ENCODE results near the gene IGF2BP3. TPM values are rescaled to one million over a fixed set of nuclear protein-coding genes. Genes with fewer than 3 reads are reported as not detected.

Gene IGF2BP3
- total RNA-seq, 1 donor from 2014 or later, result 44.0 TPM

DNA sequence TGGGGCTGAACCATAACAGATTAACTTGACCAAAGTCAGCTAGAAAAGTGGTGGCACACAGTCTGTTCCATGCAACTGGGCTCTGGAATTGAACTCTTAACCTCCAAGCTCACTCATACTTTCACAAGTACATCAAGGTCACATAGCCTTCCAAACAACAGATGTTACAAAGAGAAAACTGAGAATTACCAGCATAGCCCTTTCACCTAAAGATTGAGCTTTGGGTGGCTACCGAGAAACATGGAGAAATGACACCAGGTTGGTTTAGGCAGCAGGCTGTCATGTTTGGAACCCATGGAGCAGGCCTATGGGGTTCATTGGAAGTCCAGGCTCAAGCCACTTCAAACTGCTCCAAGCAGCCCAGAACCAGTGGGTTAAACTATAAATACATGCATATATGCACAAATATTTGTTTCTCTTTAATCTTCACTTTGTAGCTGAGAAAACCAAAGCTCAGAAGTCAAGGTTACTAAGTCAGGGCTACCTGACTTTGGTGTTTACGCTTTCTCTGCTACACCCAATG, 112.1 kb downstream of the IGF2BP3 start:
- TF ChIP-seq, protein P1, sequence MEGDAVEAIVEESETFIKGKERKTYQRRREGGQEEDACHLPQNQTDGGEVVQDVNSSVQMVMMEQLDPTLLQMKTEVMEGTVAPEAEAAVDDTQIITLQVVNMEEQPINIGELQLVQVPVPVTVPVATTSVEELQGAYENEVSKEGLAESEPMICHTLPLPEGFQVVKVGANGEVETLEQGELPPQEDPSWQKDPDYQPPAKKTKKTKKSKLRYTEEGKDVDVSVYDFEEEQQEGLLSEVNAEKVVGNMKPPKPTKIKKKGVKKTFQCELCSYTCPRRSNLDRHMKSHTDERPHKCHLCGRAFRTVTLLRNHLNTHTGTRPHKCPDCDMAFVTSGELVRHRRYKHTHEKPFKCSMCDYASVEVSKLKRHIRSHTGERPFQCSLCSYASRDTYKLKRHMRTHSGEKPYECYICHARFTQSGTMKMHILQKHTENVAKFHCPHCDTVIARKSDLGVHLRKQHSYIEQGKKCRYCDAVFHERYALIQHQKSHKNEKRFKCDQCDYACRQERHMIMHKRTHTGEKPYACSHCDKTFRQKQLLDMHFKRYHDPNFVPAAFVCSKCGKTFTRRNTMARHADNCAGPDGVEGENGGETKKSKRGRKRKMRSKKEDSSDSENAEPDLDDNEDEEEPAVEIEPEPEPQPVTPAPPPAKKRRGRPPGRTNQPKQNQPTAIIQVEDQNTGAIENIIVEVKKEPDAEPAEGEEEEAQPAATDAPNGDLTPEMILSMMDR (IDR thresholded peaks at IDR 0.05; ENCODE audit: insufficient read depth, low read length, poor library complexity, severe bottlenecking), result no peak
- DNase-seq (ENCODE audit: low read depth), result no peak
- Histone ChIP-seq H3K36me3 (ENCODE audit: control insufficient read depth, insufficient read depth, low read length) (no peaks in the 10 kb centered on the region), H3K4me3 (ENCODE audit: low read depth, low read length) (no peak overlapping the region), H3K27me3 (ENCODE audit: control insufficient read depth, insufficient read depth, low read length) (no peaks in the 10 kb centered on the region)

DNA sequence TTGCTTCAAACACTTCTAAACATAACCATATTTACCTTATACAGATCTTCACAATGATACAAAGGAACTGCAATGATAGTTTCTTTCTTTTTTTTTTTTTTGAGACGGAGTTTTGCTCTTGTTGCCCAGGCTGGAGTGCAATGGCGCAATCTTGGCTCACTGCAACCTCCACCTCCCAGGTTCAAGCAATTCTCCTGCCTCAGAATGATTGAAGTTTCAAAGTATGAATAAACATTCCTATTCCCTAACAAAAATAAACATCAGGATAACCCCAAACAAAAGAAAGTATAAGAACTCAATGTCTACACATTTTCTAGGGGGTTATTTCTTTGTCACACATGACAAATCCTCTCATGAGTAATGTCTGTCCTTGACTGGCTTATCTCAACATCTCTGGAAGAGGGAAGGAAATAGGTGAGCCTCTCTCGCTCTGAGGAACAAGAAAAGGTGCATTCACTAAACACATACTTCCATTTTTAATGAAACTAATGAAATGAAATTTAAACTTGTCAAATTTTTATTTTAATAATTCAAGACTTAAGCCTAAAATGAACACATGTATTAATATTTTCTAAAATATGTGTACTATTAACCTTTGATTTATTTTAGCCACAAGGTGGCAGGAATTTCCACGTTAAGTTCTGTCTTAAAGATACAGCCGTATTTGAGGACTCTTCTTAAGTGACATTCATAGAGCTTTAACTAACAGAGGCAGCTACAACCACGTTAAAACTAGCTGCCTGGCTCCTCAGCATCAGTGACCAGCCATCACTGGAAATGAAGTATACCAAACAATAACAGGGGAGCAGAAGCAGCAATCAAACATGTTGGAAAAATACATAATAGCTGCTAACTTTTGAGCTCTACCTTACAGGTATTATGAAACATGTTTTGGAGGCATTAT, 112.8 kb downstream of the IGF2BP3 start:
- no peaks in the 10 kb centered on the region for H3K36me3 ChIP-seq (ENCODE audit: control insufficient read depth, insufficient read depth, low read length)
- peak; percentile 76 for DNase-seq (ENCODE audit: low read depth)
- H3K4me3 ChIP-seq (ENCODE audit: low read depth, low read length), result no peak overlapping the region
- TF ChIP-seq, protein P1 (IDR thresholded peaks at IDR 0.05; ENCODE audit: insufficient read depth, low read length, poor library complexity, severe bottlenecking), result peak; percentile 7
- no peaks in the 10 kb centered on the region for H3K27me3 ChIP-seq (ENCODE audit: control insufficient read depth, insufficient read depth, low read length)

DNA sequence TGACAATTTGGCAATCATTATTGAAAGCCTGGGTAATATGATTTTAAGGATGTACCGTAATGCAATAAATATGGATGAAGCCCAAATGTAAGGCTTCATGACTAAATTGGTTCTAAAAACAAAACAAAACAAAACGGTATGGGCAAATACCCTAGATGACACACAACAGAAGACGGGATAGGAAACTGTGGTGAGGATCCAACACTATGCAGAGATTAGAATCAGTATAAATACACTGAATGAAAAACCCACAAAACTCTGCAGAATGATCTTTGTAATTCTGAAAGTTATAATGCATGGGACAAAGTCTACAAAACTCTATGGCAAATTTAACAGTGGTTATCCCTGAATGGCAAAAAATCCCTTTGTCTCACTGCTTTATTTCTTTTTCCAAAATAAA, 113.6 kb downstream of the IGF2BP3 start:
- DNase-seq (ENCODE audit: low read depth), result no peak
- TF ChIP-seq, protein P1 (IDR thresholded peaks at IDR 0.05; ENCODE audit: insufficient read depth, low read length, poor library complexity, severe bottlenecking), result no peak
- no peaks in the 10 kb centered on the region for H3K27me3 ChIP-seq (ENCODE audit: control insufficient read depth, insufficient read depth, low read length)
- no peaks in the 10 kb centered on the region for H3K36me3 ChIP-seq (ENCODE audit: control insufficient read depth, insufficient read depth, low read length)
- no peak overlapping the region for H3K4me3 ChIP-seq (ENCODE audit: low read depth, low read length)

DNA sequence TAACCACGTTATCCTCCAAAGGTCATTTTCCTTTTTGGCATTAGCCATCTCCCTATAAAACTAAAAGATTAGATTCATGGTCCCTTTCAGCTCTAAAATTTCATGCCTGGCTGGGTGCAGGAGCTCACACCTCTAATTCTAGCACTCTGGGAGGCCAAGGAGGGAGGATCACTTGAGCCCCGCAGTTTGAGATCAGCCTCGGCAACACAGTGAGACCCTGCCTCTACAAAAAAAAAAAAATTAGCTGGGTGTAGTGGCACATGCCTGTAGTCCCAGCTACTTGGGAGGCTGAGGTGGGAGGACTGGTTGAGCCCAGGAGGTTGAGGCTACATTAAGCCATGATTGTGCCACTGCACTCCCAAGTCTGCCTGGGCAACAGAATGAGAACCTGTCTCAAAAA, 114.1 kb downstream of the IGF2BP3 start:
- Histone ChIP-seq H3K36me3 (ENCODE audit: control insufficient read depth, insufficient read depth, low read length) (no peaks in the 10 kb centered on the region), H3K4me3 (ENCODE audit: low read depth, low read length) (no peak overlapping the region), H3K27me3 (ENCODE audit: control insufficient read depth, insufficient read depth, low read length) (no peaks in the 10 kb centered on the region)
- TF ChIP-seq, protein P1 (IDR thresholded peaks at IDR 0.05; ENCODE audit: insufficient read depth, low read length, poor library complexity, severe bottlenecking), result no peak
- no peak for DNase-seq (ENCODE audit: low read depth)

DNA sequence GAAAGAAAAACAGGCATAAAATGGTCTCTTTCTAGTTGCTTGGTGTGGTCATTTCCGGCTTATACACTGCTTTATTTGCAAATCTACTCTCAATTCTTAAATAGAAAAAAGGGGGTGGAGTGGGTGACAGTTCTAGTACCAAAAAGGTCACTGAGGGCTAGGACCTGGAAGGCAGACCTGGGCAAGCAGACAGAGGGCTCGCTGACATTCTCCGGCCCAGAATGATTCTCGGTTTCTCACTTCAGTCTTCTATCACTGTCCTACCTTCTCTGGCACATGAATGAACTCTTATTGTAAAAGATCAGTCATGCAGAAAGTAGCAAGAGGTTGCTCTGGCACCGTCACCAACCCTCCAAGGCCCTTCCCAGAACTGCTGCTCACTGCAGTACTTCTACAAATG, 117.1 kb downstream of the IGF2BP3 start:
- no peak for DNase-seq (ENCODE audit: low read depth)
- Histone ChIP-seq H3K27me3 (ENCODE audit: control insufficient read depth, insufficient read depth, low read length) (no peaks in the 10 kb centered on the region), H3K36me3 (ENCODE audit: control insufficient read depth, insufficient read depth, low read length) (no peaks in the 10 kb centered on the region), H3K4me3 (ENCODE audit: low read depth, low read length) (no peak overlapping the region)
- TF ChIP-seq, protein P1 (IDR thresholded peaks at IDR 0.05; ENCODE audit: insufficient read depth, low read length, poor library complexity, severe bottlenecking), result no peak

Measured in kidney epithelial cell (primary cell).